Prostate gland (tissue), 2 donors: ENCODE results near the gene ARSG.

Experiments used
- CTCF ChIP-seq, 4 experiments: fragments of 200-600 bp in 2 of 4; fragments of 450-650 bp in 2 of 4; sonication (generic) in 2 of 4; IDR thresholded peaks; 1 replicate in 3 of 4; 2 replicates in 1 of 4; pipeline ENCODE4 v1.5.1; 2016 to 2019; ENCODE audit warnings: antibody characterized with exemption in 4 of 4, mild to moderate bottlenecking in 2 of 4, moderate library complexity in 2 of 4
- POLR2AphosphoS5 ChIP-seq: sonication (generic); formaldehyde crosslinking; IDR thresholded peaks from one replicate; pipeline ENCODE4 v1.6.1; 2017; ENCODE audit warnings: antibody characterized with exemption

DNA sequence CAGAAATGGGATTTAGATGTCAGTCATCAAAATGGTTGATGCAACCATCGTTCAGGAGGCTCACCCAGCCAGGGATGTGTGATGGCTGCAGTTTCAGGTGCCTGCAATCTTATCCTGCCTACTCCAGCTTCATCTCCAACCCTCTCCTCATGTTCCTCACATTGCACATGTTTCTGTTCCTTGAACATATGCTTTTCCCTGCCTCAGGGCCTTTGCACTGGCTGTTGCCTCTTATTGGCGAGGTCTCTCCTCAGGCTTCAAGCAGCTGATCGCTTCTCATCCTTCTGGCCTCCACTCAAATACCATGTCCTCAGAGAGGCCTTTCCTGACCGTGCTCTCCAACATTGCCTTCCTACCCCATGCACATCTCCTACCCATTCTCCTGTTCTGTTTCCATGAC lies 24.6 kb downstream of the ARSG start:
- TF ChIP-seq CTCF (IDR thresholded peaks at IDR 0.05): no peak
- TF ChIP-seq POLR2AphosphoS5: no peak
